ENCODE data around the gene SOST.

GRCh38 chr17:43722269-43722619, 36.3 kb downstream of the SOST start:
- TF ChIP-seq POLR2A (IDR thresholded peaks at IDR 0.05) (no peak), CTCF (IDR thresholded peaks at IDR 0.05) (no peak)

All from esophagus squamous epithelium (tissue), 4 donors.